H1 (cell line): ENCODE results near the gene SAMD14. TPM values are rescaled to one million over a fixed set of nuclear protein-coding genes. Genes with fewer than 3 reads are reported as not detected.
A peak's percentile ranks its signal among the peaks of the same experiment; 100 is the strongest.

ENCODE experiments used
- CTCF ChIA-PET: fragments of 300-600 bp; sonication (Branson Sonifier 250); formaldehyde crosslinking; loops from one replicate; lab custom pipeline; 2021; ENCODE audit not compliant: partially characterized antibody; lab: Charles Lee
- POLR2A ChIA-PET: fragments of 300-600 bp; sonication (Branson Sonifier 250); formaldehyde crosslinking; loops from one replicate; lab custom pipeline; 2021; ENCODE audit warnings: inconsistent platforms; ENCODE audit not compliant: partially characterized antibody; lab: Charles Lee
- DNase-seq, 2 experiments: peaks; one replicate each; pipeline versions ENCODE4 v3.0.0 to v3.0.0-alpha.2; 2010 to 2022; ENCODE audit warnings: low spot score in 2 of 2, low read depth in 1 of 2, mixed read lengths in 1 of 2
- FAIRE-seq: peaks from 2 replicates; lab custom pipeline; 2011; peaks lifted over from hg19 to GRCh38; lab: Jason Lieb, UNC
- H2AFZ ChIP-seq: 2 replicates; pipeline ENCODE4 v1.8.1; 2012; ENCODE audit warnings: low read length, inconsistent platforms
- H2AK5ac ChIP-seq: 2 replicates; pipeline ENCODE4 v1.6.1; 2013; ENCODE audit warnings: low read depth, low read length
- H2BK120ac ChIP-seq: replicated peaks from 2 replicates; pipeline ENCODE3; 2013; ENCODE audit warnings: low read depth, low read length, inconsistent platforms
- H2BK12ac ChIP-seq: 2 replicates; pipeline ENCODE4 v1.6.1; 2013; ENCODE audit warnings: low read depth, low read length
- H2BK15ac ChIP-seq: 2 replicates; pipeline ENCODE4 v1.6.1; 2013; ENCODE audit warnings: low read length
- H2BK20ac ChIP-seq: 2 replicates; pipeline ENCODE4 v1.6.1; 2013; ENCODE audit warnings: low read length
- H2BK5ac ChIP-seq: 2 replicates; pipeline ENCODE4 v1.6.1; 2013; ENCODE audit warnings: low read depth, low read length
- H3K14ac ChIP-seq: 2 replicates; pipeline ENCODE4 v1.6.1; 2013; ENCODE audit warnings: inconsistent platforms; ENCODE audit not compliant: insufficient read length
- H3K18ac ChIP-seq: 2 replicates; pipeline ENCODE4 v1.6.1; 2013; ENCODE audit warnings: low read length; ENCODE audit errors: extremely low read depth
- H3K23ac ChIP-seq: 2 replicates; pipeline ENCODE4 v1.6.1; 2013; ENCODE audit warnings: inconsistent platforms; ENCODE audit not compliant: insufficient read length
- H3K23me2 ChIP-seq: 2 replicates; pipeline ENCODE4 v1.6.1; 2013; ENCODE audit warnings: low read depth, low read length
- H3K27ac ChIP-seq: 2 replicates; pipeline ENCODE4 v1.6.1; 2011; ENCODE audit warnings: low read depth, low read length, inconsistent platforms
- H3K27me3 ChIP-seq, 4 experiments: replicated peaks in 1 of 4; 1 replicate in 1 of 4; 2 replicates in 3 of 4; pipeline versions ENCODE4 v1.6.1 to v1.8.1; 2011 to 2013; ENCODE audit warnings: low read length in 3 of 4, mild to moderate bottlenecking in 3 of 4, inconsistent platforms in 2 of 4, mixed read lengths in 2 of 4, moderate library complexity in 1 of 4; ENCODE audit not compliant: control insufficient read depth in 3 of 4, insufficient read depth in 3 of 4; ENCODE audit errors: extremely low read depth in 1 of 4
- H3K36me3 ChIP-seq, 4 experiments: 2 replicates each; pipeline versions ENCODE4 v1.6.1 to v1.8.1; 2011 to 2013; ENCODE audit warnings: mild to moderate bottlenecking in 4 of 4, low read length in 3 of 4, moderate library complexity in 2 of 4, control low read depth in 1 of 4, inconsistent platforms in 1 of 4; ENCODE audit not compliant: insufficient read depth in 4 of 4, control insufficient read depth in 2 of 4
- H3K4ac ChIP-seq: replicated peaks from 2 replicates; pipeline ENCODE3; 2013; ENCODE audit warnings: low read length, low read depth, mixed read lengths, inconsistent platforms; ENCODE audit not compliant: insufficient read length
- H3K4me1 ChIP-seq, 4 experiments: replicated peaks in 1 of 4; 1 replicate in 1 of 4; 2 replicates in 3 of 4; pipeline versions ENCODE4 v1.6.1 to v1.8.1; 2011 to 2013; ENCODE audit warnings: low read length in 3 of 4, inconsistent platforms in 2 of 4, mixed read lengths in 1 of 4; ENCODE audit not compliant: insufficient read depth in 4 of 4, control insufficient read depth in 3 of 4
- H3K4me2 ChIP-seq, 2 experiments: 2 replicates each; pipeline versions ENCODE4 v1.6.1 to v1.8.1; 2011 to 2013; ENCODE audit warnings: low read depth in 2 of 2, low read length in 2 of 2, control low read depth in 1 of 2, inconsistent platforms in 1 of 2, mild to moderate bottlenecking in 1 of 2; ENCODE audit not compliant: insufficient read depth in 1 of 2
- H3K4me3 ChIP-seq, 4 experiments: fragments of 200-600, 300-600 bp in 1 of 4; sonication (generic), shearing (Covaris generic), sonication (Bioruptor Twin) in 1 of 4; 2 replicates each; pipeline versions ENCODE4 v1.5.1 to v1.8.1; 2011 to 2016; ENCODE audit warnings: low read length in 4 of 4, low read depth in 3 of 4, control low read depth in 2 of 4, inconsistent platforms in 2 of 4, mild to moderate bottlenecking in 2 of 4, mixed read lengths in 1 of 4, moderate library complexity in 1 of 4; ENCODE audit not compliant: insufficient read depth in 2 of 4; ENCODE audit errors: extremely low read depth in 1 of 4
- H3K56ac ChIP-seq: replicated peaks from 2 replicates; pipeline ENCODE3; 2013; ENCODE audit warnings: low read depth, mild to moderate bottlenecking, mixed read lengths, low read length, inconsistent platforms; ENCODE audit not compliant: insufficient read length
- H3K79me1 ChIP-seq: 2 replicates; pipeline ENCODE4 v1.6.1; 2013; ENCODE audit warnings: low read depth, low read length, control low read depth
- H3K79me2 ChIP-seq, 2 experiments: 2 replicates each; pipeline versions ENCODE4 v1.6.1 to v1.8.1; 2012 to 2013; ENCODE audit warnings: low read length in 2 of 2, mild to moderate bottlenecking in 2 of 2, inconsistent platforms in 1 of 2; ENCODE audit not compliant: insufficient read depth in 2 of 2, control insufficient read depth in 1 of 2
- H3K9ac ChIP-seq, 4 experiments: replicated peaks in 1 of 4; 1 replicate in 1 of 4; 2 replicates in 3 of 4; pipeline versions ENCODE4 v1.6.1 to v1.8.1; 2011 to 2013; ENCODE audit warnings: low read depth in 3 of 4, low read length in 3 of 4, control low read depth in 2 of 4, mild to moderate bottlenecking in 2 of 4, moderate library complexity in 2 of 4, inconsistent platforms in 1 of 4; ENCODE audit errors: extremely low read depth in 1 of 4
- H3K9me3 ChIP-seq, 2 experiments: 2 replicates each; pipeline versions ENCODE4 v1.6.1 to v1.8.1; 2012 to 2013; ENCODE audit warnings: mild to moderate bottlenecking in 2 of 2, moderate library complexity in 2 of 2, control low read depth in 1 of 2, inconsistent platforms in 1 of 2, low read depth in 1 of 2, low read length in 1 of 2, mixed read lengths in 1 of 2; ENCODE audit not compliant: insufficient read depth in 2 of 2
- H4K20me1 ChIP-seq, 2 experiments: replicated peaks in 1 of 2; 2 replicates each; pipeline versions ENCODE3 to v1.8.1; 2011 to 2013; ENCODE audit warnings: inconsistent platforms in 2 of 2, low read length in 2 of 2, mild to moderate bottlenecking in 1 of 2; ENCODE audit not compliant: insufficient read depth in 2 of 2, control insufficient read depth in 1 of 2
- H4K5ac ChIP-seq: 2 replicates; pipeline ENCODE4 v1.6.1; 2013; ENCODE audit warnings: low read length, low read depth, mixed read lengths, inconsistent platforms; ENCODE audit not compliant: insufficient read length
- H4K8ac ChIP-seq: 2 replicates; pipeline ENCODE4 v1.8.0; 2013; ENCODE audit warnings: mild to moderate bottlenecking, moderate library complexity, low read length, inconsistent platforms; ENCODE audit not compliant: insufficient read depth; ENCODE audit errors: extremely low read depth
- H4K91ac ChIP-seq: replicated peaks from 2 replicates; pipeline ENCODE3; 2013; ENCODE audit warnings: low read length, mixed read lengths, inconsistent platforms; ENCODE audit not compliant: insufficient read length
- CTCF ChIP-seq, 3 experiments: IDR thresholded peaks; 1 replicate in 2 of 3; 2 replicates in 1 of 3; pipeline versions ENCODE4 v1.5.1 to v1.6.1; 2011; ENCODE audit warnings: low read length in 3 of 3, mild to moderate bottlenecking in 3 of 3, inconsistent platforms in 2 of 3, low read depth in 1 of 3, moderate library complexity in 1 of 3; ENCODE audit not compliant: insufficient read depth in 1 of 3; ENCODE audit errors: control extremely low read depth in 1 of 3
- EGR1 ChIP-seq: IDR thresholded peaks from 2 replicates; pipeline ENCODE4 v1.6.1; 2011; ENCODE audit warnings: low read depth, low read length, borderline replicate concordance
- SP2 ChIP-seq: IDR thresholded peaks from 2 replicates; pipeline ENCODE4 v1.6.1; 2012; ENCODE audit warnings: mild to moderate bottlenecking, low read length, inconsistent platforms
- WGBS, 2 experiments: shearing (Covaris generic) in 1 of 2; methylation state at CpG; one replicate each; pipeline versions ENCODE4 v1.1.6 to v1.1.7; 2013 to 2015; ENCODE audit warnings: low lambda C conversion rate in 2 of 2, mixed read lengths in 2 of 2, inconsistent platforms in 1 of 2, low coverage in 1 of 2, missing lambda C conversion rate in 1 of 2; ENCODE audit not compliant: insufficient replicate concordance in 2 of 2, insufficient coverage in 1 of 2, insufficient read length in 1 of 2; ENCODE audit errors: extremely low coverage in 1 of 2, missing lambda C conversion rate in 1 of 2; 5-methylcytosine and 5-hydroxymethylcytosine counted together
- polyA plus RNA-seq, 7 experiments: library from polyadenylated mRNA; depleted of rRNA in 3 of 7; stranded (reverse) in 5 of 7; unstranded in 2 of 7; fragments of >200 nt in 5 of 7; fragments of 200-250 nt in 2 of 7; gene quantifications; 1 replicate in 5 of 7; 2 replicates in 1 of 7; 4 replicates in 1 of 7; pipeline versions ENCODE4 v1.2.1 to v1.2.3, GENCODE V29; 2011 to 2013; ENCODE audit warnings: missing spikeins in 2 of 7, mixed read lengths in 2 of 7
- total RNA-seq: library from RNA; stranded (reverse); fragmentation: NEBNext Ultra II Directional; extraction: Animal tissue kit (Norgen Biotek cat#: 25700); gene quantifications from 2 replicates; pipeline ENCODE4 v1.2.1, GENCODE V29; 2021

SAMD14 gene
- total and polyA plus RNA-seq, 2 of the 8 experiments (the other 6 are each of a cell fraction or from before 2014, with no cell fraction given): 5.7 to 5.8 TPM

- H4K8ac ChIP-seq: no peak overlapping the region
- no peak overlapping the region for H3K4me2 ChIP-seq
- TF ChIP-seq CTCF (IDR thresholded peaks at IDR 0.05; ENCODE audit: control extremely low read depth in 1 of 3, insufficient read depth in 1 of 3, low read depth in 1 of 3, low read length in 3 of 3) (peak in 1 of 3 experiments; percentile 6; a peak in 1 of 4 replicates), EGR1 (no peak), SP2 (no peak)
- CTCF ChIA-PET: interaction anchor here (1.2 to 5.4 kb wide), 6 partner anchors 11 to 90 kb away, joined by 3 to 49 read pairs (median 6); no protein-coding TSS in a partner anchor
- no peaks in the 10 kb centered on the region for H3K79me1 ChIP-seq
- no peak overlapping the region for H2BK20ac ChIP-seq
- H4K5ac ChIP-seq: no peak overlapping the region
- no peak overlapping the region for H3K56ac ChIP-seq
- POLR2A ChIA-PET: no interaction called here
- peaks cover 0 to 5% (median 2%) of the 10 kb centered on the region in 4 experiments; a peak in 2 of 8 replicates for H3K36me3 ChIP-seq
- FAIRE-seq: no peak
- H3K23ac ChIP-seq: no peak overlapping the region
- no peak overlapping the region for H4K91ac ChIP-seq
- no peaks in the 10 kb centered on the region for H4K20me1 ChIP-seq
- H3K9ac ChIP-seq: no peak overlapping the region
- H3K14ac ChIP-seq: no peak overlapping the region
- WGBS, 2 experiments: 83% methylated on average over 12 of the region's 13 CpGs; no CpG with 5 or more reads in 1 of the 2 experiments
- H3K9me3 ChIP-seq: peaks cover 0 to 3% of the 10 kb centered on the region in 2 experiments; a peak in 1 of 4 replicates
- peaks cover 0 to 3% (median 2%) of the 10 kb centered on the region in 4 experiments; a peak in 4 of 7 replicates for H3K4me1 ChIP-seq
- no peak overlapping the region for H2BK15ac ChIP-seq
- H2BK5ac ChIP-seq: no peak overlapping the region
- no peak overlapping the region for H3K4me3 ChIP-seq
- no peak overlapping the region for H3K18ac ChIP-seq
- H2BK120ac ChIP-seq: no peak overlapping the region
- H2AK5ac ChIP-seq: no peak overlapping the region
- H2BK12ac ChIP-seq: no peak overlapping the region
- H3K4ac ChIP-seq: no peak overlapping the region
- no peak overlapping the region for H2AFZ ChIP-seq
- no peaks in the 10 kb centered on the region for H3K79me2 ChIP-seq
- no peak for DNase-seq
- no peaks in the 10 kb centered on the region for H3K27me3 ChIP-seq
- H3K27ac ChIP-seq: no peak overlapping the region
- no peaks in the 10 kb centered on the region for H3K23me2 ChIP-seq
Observed at GRCh38 chr17:50067996-50068395, 62.0 kb downstream of the SAMD14 start.
